Measurements from ENCODE around the gene DPY19L3. TPM values are rescaled to one million over a fixed set of nuclear protein-coding genes. Genes with fewer than 3 reads are reported as not detected.

The DPY19L3 gene
- total and polyA plus RNA-seq, 2 donors from 2014 or later = 4.7 to 36.7 TPM

DNA sequence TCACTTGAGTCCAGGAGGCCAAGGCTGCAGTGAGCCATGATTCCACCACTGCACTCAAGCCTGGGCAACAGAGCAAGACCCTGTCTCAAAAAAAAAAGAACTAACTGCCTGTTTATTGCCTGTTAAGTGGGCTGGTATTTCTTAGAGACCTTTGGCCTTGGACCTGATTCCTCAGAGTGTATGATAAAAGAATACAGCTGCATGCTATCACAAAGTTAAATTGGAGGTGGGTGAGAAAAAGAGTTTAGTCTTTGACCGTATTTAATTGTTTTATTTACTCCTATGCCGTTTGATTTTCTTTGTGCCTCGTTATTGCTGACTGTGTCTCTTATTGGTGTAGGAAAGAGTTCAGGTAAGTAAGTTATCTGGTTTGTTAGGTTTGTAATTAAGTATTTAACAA, 25.3 kb upstream of the DPY19L3 start:
- no peak overlapping the region for H3K4me3 ChIP-seq (ENCODE audit: low read length in 3 of 3)
- H3K4me1 ChIP-seq (ENCODE audit: control insufficient read depth in 2 of 3, insufficient read depth in 2 of 3, low read depth in 1 of 3, low read length in 3 of 3) = no peaks in the 10 kb centered on the region
- no peaks in the 10 kb centered on the region for H3K27me3 ChIP-seq (ENCODE audit: control insufficient read depth, insufficient read depth, low read length)
- H3K36me3 ChIP-seq (ENCODE audit: control insufficient read depth in 2 of 3, insufficient read depth in 3 of 3, low read length in 3 of 3) = peaks cover 0 to 19% (median 10%) of the 10 kb centered on the region in 3 donors
- H3K27ac ChIP-seq (ENCODE audit: low read depth in 2 of 2, low read length in 2 of 2) = no peak overlapping the region
- FAIRE-seq (no peak), DNase-seq (no peak)
- H3K9me3 ChIP-seq (ENCODE audit: control insufficient read depth in 2 of 3, insufficient read depth in 1 of 3, low read length in 3 of 3) = no peaks in the 10 kb centered on the region
- intact Hi-C loops (cut with DNase I) = no loop called here
- TF ChIP-seq, protein P1, sequence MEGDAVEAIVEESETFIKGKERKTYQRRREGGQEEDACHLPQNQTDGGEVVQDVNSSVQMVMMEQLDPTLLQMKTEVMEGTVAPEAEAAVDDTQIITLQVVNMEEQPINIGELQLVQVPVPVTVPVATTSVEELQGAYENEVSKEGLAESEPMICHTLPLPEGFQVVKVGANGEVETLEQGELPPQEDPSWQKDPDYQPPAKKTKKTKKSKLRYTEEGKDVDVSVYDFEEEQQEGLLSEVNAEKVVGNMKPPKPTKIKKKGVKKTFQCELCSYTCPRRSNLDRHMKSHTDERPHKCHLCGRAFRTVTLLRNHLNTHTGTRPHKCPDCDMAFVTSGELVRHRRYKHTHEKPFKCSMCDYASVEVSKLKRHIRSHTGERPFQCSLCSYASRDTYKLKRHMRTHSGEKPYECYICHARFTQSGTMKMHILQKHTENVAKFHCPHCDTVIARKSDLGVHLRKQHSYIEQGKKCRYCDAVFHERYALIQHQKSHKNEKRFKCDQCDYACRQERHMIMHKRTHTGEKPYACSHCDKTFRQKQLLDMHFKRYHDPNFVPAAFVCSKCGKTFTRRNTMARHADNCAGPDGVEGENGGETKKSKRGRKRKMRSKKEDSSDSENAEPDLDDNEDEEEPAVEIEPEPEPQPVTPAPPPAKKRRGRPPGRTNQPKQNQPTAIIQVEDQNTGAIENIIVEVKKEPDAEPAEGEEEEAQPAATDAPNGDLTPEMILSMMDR (IDR thresholded peaks at IDR 0.05; ENCODE audit: borderline replicate concordance, extremely low read depth, insufficient read depth) = no peak
- no peak overlapping the region for H3K9ac ChIP-seq (ENCODE audit: low read length in 3 of 3)

DNA sequence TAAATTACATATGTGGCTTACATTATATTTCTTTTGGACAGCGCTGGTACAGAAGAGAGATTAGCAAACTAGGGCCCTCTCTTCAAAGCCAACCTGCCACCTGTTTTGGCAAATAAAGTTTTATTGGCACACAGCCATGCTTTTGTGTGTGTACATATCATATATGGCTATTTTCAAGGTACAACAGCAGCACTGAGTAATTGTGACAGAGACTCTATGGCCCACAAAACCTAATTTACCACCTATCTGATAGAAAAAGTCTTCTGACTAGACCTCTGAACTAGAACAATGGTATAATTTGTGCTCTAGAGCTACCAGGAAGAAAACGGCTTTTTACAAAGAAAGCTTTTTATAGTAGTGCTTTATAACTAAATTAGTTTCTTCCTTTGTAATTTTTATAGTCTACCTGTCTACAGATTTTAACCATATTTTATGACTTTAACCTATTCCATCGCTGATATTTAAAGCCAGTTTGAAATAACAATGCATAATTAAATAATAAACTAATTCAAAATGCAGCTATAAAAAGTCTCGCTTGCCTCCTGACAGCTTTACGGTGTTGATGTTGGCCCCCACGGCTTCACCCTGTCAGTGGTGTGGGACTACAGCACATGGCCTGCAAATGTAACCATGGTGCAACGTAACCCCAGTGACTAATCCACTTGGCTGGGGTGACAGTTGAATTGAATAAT, 17.7 kb upstream of the DPY19L3 start:
- Histone ChIP-seq H3K9ac (ENCODE audit: low read length in 3 of 3) (no peak overlapping the region), H3K9me3 (ENCODE audit: control insufficient read depth in 2 of 3, insufficient read depth in 1 of 3, low read length in 3 of 3) (no peaks in the 10 kb centered on the region), H3K4me1 (ENCODE audit: control insufficient read depth in 2 of 3, insufficient read depth in 2 of 3, low read depth in 1 of 3, low read length in 3 of 3) (no peaks in the 10 kb centered on the region), H3K27me3 (ENCODE audit: control insufficient read depth, insufficient read depth, low read length) (no peaks in the 10 kb centered on the region), H3K36me3 (ENCODE audit: control insufficient read depth in 2 of 3, insufficient read depth in 3 of 3, low read length in 3 of 3) (peaks cover 0 to 8% (median 6%) of the 10 kb centered on the region in 3 donors), H3K27ac (ENCODE audit: low read depth in 2 of 2, low read length in 2 of 2) (no peak overlapping the region), H3K4me3 (ENCODE audit: low read length in 3 of 3) (no peak overlapping the region)
- TF ChIP-seq, protein P1 (IDR thresholded peaks at IDR 0.05; ENCODE audit: borderline replicate concordance, extremely low read depth, insufficient read depth) = no peak
- DNase-seq = peak in 3 of 5 donors; percentile 45 to 78 (median 61)
- FAIRE-seq = no peak
- intact Hi-C loops (cut with DNase I) = no loop called here

DNA sequence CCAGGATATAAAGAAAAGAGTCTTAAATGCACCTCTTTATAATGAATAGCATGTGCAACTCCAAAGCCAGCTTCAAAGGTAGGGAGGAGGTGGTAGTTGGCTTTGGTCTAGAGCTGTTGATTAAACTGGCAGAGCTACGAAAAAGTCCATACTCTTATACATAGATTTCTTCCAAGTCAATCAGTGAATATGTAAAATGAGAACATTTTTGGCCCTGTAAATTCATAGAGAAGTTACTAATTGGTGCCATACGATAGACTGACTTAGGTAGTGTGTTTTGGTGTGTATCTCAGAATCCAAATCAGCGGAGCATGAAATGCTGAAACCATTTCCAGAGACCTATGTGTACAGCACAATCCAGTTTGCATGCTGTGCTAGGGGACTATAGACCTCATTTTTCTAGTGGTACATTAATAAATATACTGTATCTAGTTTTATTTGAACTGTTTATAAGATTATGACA, 17.1 kb upstream of the DPY19L3 start:
- Histone ChIP-seq H3K9ac (ENCODE audit: low read length in 3 of 3) (no peak overlapping the region), H3K4me1 (ENCODE audit: control insufficient read depth in 2 of 3, insufficient read depth in 2 of 3, low read depth in 1 of 3, low read length in 3 of 3) (no peaks in the 10 kb centered on the region), H3K27ac (ENCODE audit: low read depth in 2 of 2, low read length in 2 of 2) (no peak overlapping the region), H3K27me3 (ENCODE audit: control insufficient read depth, insufficient read depth, low read length) (no peaks in the 10 kb centered on the region), H3K36me3 (ENCODE audit: control insufficient read depth in 2 of 3, insufficient read depth in 3 of 3, low read length in 3 of 3) (peaks cover 0 to 4% (median 3%) of the 10 kb centered on the region in 3 donors), H3K4me3 (ENCODE audit: low read length in 3 of 3) (no peak overlapping the region), H3K9me3 (ENCODE audit: control insufficient read depth in 2 of 3, insufficient read depth in 1 of 3, low read length in 3 of 3) (no peaks in the 10 kb centered on the region)
- TF ChIP-seq, protein P1 (IDR thresholded peaks at IDR 0.05; ENCODE audit: borderline replicate concordance, extremely low read depth, insufficient read depth) = no peak
- FAIRE-seq (no peak), DNase-seq (peak in 2 of 5 donors; percentile 19 to 24)
- intact Hi-C loops (cut with DNase I) = no loop called here
